Body of pancreas (tissue), 4 donors: ENCODE results near the gene EPG5. TPM values are rescaled to one million over a fixed set of nuclear protein-coding genes. Genes with fewer than 3 reads are reported as not detected.

Source experiments
- ATAC-seq: fragments of 150-250 bp; one replicate; pipeline ENCODE4 v1.9.1; 2016
- DNase-seq, 4 donors: peaks; one replicate each; pipeline ENCODE4 v3.0.0-alpha.2; 2019
- H3K27ac ChIP-seq, 4 donors: fragments of 200-600 bp; sonication (generic); 1 replicate in 3 of 4; 2 replicates in 1 of 4; pipeline versions ENCODE4 v1.5.1 to v1.6.1; 2016 to 2019; ENCODE audit warnings: mild to moderate bottlenecking in 1 of 4, mixed read lengths in 1 of 4, moderate library complexity in 1 of 4
- H3K27me3 ChIP-seq, 2 donors: fragments of 200-600 bp; sonication (generic); one replicate each; pipeline ENCODE4 v1.6.0; 2016; ENCODE audit warnings: mild to moderate bottlenecking in 1 of 2
- H3K36me3 ChIP-seq, 2 donors: fragments of 200-600 bp; sonication (generic); replicated peaks in 1 of 2; 2 replicates each; pipeline ENCODE4 v1.5.1; 2016; ENCODE audit warnings: low read depth in 2 of 2; ENCODE audit not compliant: insufficient read depth in 1 of 2
- H3K4me1 ChIP-seq: fragments of 200-600 bp; sonication (generic); one replicate; pipeline ENCODE4 v1.6.0; 2016
- H3K4me3 ChIP-seq, 2 donors: fragments of 200-600 bp; sonication (generic); 1 replicate in 1 of 2; 2 replicates in 1 of 2; pipeline ENCODE4 v1.5.1; 2016 to 2019
- H3K9me3 ChIP-seq, 3 donors: fragments of 200-600 bp; sonication (generic); 1 replicate in 2 of 3; 2 replicates in 1 of 3; pipeline ENCODE4 v1.5.1; 2016
- POLR2A ChIP-seq, 3 donors: fragments of 450-650 bp; IDR thresholded peaks; one replicate each; pipeline ENCODE4 v1.6.1; 2016; ENCODE audit warnings: antibody characterized with exemption in 3 of 3, mild to moderate bottlenecking in 2 of 3
- WGBS, 2 donors: methylation state at CpG; one replicate each; pipeline ENCODE4 v1.1.5; 2017; 5-methylcytosine and 5-hydroxymethylcytosine counted together
- intact Hi-C: fragments of 100-400 bp; cut with DNase I; formaldehyde crosslinking; loops from one replicate; pipeline ENCODE4 v1.15.1; 2023
- total RNA-seq, 2 donors: library from RNA; depleted of rRNA; stranded (reverse); fragments of >200 nt; gene quantifications; one replicate each; pipeline ENCODE4 v1.1.0, GENCODE V29; 2016
- TF ChIP-seq, protein P1 (sequence below), 7 experiments: fragments of 450-650 bp in 4 of 7; fragments of 200-600 bp in 3 of 7; sonication (generic) in 3 of 7; IDR thresholded peaks; one replicate each; pipeline ENCODE4 v1.5.1; 2016 to 2019; ENCODE audit warnings: antibody characterized with exemption in 7 of 7

EPG5 gene
- total RNA-seq, 2 donors from 2014 or later: 13.2 to 14.5 TPM

DNA sequence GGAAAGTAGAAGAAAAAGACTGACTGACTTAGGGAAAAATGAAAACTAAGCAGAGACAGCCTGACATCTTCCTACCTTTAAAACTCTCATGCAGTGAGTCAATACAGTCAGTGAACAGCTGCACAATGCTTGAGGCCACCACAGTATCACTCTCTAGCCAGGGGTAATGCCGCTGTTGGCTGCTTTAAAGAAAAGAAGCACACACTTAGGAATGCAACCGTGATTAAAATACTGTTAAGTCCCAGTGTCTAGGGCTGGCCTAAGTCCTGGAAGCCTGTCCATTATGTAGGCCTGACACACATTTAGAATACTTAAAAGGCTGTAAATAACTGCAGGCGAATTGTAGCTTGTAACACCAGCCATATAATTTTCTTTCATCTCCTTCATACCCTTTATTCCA is 91.0 kb downstream of the EPG5 start:
- TF ChIP-seq POLR2A (IDR thresholded peaks at IDR 0.05): no peak
- TF ChIP-seq, protein P1, sequence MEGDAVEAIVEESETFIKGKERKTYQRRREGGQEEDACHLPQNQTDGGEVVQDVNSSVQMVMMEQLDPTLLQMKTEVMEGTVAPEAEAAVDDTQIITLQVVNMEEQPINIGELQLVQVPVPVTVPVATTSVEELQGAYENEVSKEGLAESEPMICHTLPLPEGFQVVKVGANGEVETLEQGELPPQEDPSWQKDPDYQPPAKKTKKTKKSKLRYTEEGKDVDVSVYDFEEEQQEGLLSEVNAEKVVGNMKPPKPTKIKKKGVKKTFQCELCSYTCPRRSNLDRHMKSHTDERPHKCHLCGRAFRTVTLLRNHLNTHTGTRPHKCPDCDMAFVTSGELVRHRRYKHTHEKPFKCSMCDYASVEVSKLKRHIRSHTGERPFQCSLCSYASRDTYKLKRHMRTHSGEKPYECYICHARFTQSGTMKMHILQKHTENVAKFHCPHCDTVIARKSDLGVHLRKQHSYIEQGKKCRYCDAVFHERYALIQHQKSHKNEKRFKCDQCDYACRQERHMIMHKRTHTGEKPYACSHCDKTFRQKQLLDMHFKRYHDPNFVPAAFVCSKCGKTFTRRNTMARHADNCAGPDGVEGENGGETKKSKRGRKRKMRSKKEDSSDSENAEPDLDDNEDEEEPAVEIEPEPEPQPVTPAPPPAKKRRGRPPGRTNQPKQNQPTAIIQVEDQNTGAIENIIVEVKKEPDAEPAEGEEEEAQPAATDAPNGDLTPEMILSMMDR (IDR thresholded peaks at IDR 0.05): no peak
- Histone ChIP-seq H3K27me3 (no peaks in the 10 kb centered on the region), H3K9me3 (no peaks in the 10 kb centered on the region), H3K4me3 (no peak overlapping the region), H3K36me3 (peaks cover 7 to 12% of the 10 kb centered on the region in 2 donors), H3K4me1 (peaks cover 8% of the 10 kb centered on the region), H3K27ac (no peak overlapping the region)
- no peak for ATAC-seq
- WGBS, 2 donors: 91 to 94% methylated on average over 3 of the region's 3 CpGs
- DNase-seq: no peak
- intact Hi-C loops: loop anchor here (10.0 kb wide), 1 partner anchor 181 kb away; no protein-coding TSS in a partner anchor

DNA sequence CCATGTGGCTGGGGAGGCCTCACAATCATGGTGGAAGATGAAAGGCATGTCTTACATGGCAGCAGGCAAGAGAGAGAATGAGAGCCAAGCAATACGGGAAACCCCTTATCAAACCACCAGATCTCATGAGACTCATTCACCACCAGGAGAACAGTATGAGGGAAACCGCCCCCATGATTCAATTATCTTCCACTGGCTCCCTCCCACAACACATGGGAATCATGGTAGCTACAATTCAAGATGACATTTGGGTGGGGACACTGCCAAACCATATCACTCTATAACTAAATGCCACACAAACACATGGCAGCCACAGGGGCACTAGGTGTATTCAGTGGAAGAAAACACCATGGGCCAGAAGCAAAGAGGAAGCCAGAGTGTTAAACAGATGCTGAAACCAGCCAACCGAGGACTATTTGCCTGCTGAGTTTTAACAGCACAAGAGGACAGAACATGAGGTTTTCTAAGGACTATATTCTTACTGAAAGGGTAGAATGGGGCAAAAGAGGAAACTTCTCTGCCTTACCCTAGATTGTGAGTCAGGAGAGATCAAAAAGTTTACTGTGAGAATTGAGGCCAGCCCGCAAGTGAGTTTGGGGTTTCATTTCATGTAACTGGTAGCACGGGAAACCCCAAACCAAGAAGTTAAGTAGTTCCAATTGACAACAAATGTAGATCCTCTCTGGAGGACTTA is 92.5 kb downstream of the EPG5 start:
- peaks cover under 1% of the 10 kb centered on the region for H3K4me1 ChIP-seq
- intact Hi-C loops: loop anchor here (10.0 kb wide), 1 partner anchor 180 kb away; no protein-coding TSS in a partner anchor
- H3K27me3 ChIP-seq: no peaks in the 10 kb centered on the region
- 86 to 92% methylated on average over 5 of the region's 5 CpGs for WGBS, 2 donors
- no peaks in the 10 kb centered on the region for H3K9me3 ChIP-seq
- H3K36me3 ChIP-seq: peaks cover 7 to 19% of the 10 kb centered on the region in 2 donors
- H3K27ac ChIP-seq: no peak overlapping the region
- no peak overlapping the region for H3K4me3 ChIP-seq
- no peak for TF ChIP-seq POLR2A (IDR thresholded peaks at IDR 0.05)
- TF ChIP-seq, protein P1 (IDR thresholded peaks at IDR 0.05): no peak
- DNase-seq: no peak
- no peak for ATAC-seq

DNA sequence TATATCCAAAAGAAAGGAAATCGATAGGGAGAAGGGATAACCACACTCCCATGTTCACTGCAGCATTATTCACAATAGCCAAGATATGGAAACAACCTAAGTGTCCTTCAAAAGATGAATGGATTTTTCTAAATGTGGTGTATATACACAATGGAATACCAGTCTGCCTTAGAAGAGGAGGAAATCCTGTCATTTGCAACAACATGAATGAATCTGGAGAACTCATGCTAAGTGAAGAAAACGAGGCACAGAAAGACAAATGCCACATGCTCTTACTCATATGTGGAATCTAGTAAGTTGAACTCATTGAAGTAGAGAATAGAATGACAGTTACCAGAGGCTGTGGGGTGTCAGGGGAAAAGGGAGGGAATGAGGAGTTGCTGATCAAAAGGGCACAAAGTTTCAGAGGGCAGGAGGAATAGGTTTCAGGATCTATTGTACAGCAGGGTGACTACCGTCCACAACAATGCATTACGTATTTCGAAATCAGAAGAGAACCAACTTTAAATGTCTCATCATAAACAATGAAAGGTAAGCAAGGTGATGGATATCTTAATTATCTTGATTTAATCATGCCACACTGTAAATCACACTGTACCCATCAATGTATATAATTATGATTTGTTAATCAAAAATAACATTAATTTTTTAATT is 95.6 kb downstream of the EPG5 start:
- Histone ChIP-seq H3K9me3 (no peaks in the 10 kb centered on the region), H3K4me1 (no peaks in the 10 kb centered on the region), H3K36me3 (peaks cover 4 to 14% of the 10 kb centered on the region in 2 donors), H3K27ac (no peak overlapping the region), H3K4me3 (no peak overlapping the region), H3K27me3 (no peaks in the 10 kb centered on the region)
- intact Hi-C loops: loop anchor here (10.0 kb wide), 1 partner anchor 177 kb away; no protein-coding TSS in a partner anchor
- ATAC-seq: no peak
- no peak for DNase-seq
- 85 to 87% methylated on average over 5 of the region's 5 CpGs for WGBS, 2 donors
- TF ChIP-seq POLR2A (IDR thresholded peaks at IDR 0.05): no peak
- TF ChIP-seq, protein P1 (IDR thresholded peaks at IDR 0.05): no peak

DNA sequence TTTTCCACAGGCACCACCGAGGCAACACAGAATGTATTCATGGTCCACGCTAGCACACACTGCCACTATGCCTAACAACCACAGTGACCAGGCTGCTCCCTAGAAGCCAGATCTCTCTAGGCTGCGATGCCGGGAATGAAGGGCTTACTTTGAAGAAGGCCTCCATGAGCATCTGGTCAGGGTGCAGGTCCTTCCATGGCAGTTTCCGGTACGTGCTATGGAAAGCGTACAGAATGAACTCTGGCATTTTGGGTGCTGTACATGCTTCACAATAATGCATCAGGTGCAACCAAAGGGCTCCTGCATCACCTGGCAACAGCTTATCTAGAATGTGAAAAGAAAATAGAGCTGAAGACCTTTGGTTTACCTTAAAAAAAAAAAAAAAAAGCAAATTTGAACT is 96.7 kb downstream of the EPG5 start:
- Histone ChIP-seq H3K9me3 (no peaks in the 10 kb centered on the region), H3K4me1 (no peaks in the 10 kb centered on the region), H3K27me3 (no peaks in the 10 kb centered on the region), H3K4me3 (no peak overlapping the region), H3K27ac (no peak overlapping the region), H3K36me3 (peaks cover 0 to 14% of the 10 kb centered on the region in 2 donors)
- 91 to 95% methylated on average over 7 of the region's 7 CpGs for WGBS, 2 donors
- ATAC-seq (no peak), DNase-seq (peak in 2 of 4 donors; percentile 21 to 31)
- TF ChIP-seq, protein P1 (IDR thresholded peaks at IDR 0.05): no peak
- TF ChIP-seq POLR2A (IDR thresholded peaks at IDR 0.05): no peak
- intact Hi-C loops: loop anchor here (10.0 kb wide), 1 partner anchor 176 kb away; no protein-coding TSS in a partner anchor
